ENCODE measurements around the gene STON1. TPM values are rescaled to one million over a fixed set of nuclear protein-coding genes. Genes with fewer than 3 reads are reported as not detected.

The STON1 gene
- total RNA-seq, 1 donor from 2014 or later: 51.7 TPM

DNA sequence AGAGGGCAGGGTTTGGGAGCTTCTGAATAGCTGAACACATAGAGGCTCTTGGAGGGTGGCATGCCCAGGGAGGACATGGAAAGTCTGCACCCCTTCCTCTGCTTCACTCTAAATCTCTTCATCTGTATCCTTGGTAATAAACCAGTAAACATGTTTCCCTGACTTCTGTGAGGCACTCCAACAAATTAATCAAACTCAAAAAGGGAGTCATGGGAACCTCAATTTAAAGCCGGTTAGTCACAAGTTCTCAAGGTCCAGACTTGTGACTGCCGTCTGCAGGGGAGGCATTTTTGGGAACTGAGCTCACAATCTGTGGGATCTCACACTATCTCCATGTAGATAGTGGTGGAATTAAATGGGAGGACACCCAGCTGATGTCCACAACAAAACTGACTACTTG is 33.1 kb upstream of the STON1 start:
- peaks cover 17% of the 10 kb centered on the region for H3K36me3 Mint-ChIP-seq

DNA sequence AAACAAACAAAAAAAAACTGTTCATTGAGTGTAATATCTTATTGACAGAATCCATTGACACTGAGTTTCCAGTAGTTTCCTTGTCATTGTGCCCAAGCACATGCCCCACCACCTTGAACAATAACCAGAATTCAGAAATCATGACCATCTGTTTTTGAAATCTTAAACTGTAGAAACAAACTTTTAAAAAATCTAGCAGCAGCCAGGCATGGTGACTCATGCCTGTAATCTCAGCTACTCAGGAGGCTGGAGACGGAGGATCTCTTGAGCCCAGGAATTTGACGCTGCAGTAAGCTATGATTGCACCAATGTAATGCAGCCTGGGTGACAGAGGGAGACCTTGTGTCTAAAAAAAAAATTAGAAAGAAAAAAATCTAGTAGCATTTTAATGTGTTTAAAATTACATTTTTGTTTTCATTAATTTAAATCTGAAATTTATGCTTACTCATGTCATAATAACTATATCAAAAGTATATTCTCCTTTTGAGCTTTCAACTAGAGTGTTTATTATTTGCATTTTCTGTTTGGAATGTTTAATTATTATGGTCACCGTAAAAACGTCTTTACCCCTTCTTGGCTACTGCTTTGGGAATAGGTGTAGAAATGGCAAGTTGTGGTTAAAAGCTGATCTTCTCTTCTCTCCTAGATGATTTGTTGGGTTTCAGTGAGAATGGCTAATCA is 25.2 kb upstream of the STON1 start:
- DNase-seq (ENCODE audit: low spot score): no peak

More for the DNA sequence above, 33.1 kb upstream of the STON1 start:
- Histone ChIP-seq H3K4me2 (no peak overlapping the region), H3F3A (ENCODE audit: low read depth) (no peaks in the 10 kb centered on the region), H3K4me3 (no peak overlapping the region), H2AFZ (replicated peaks) (no peak overlapping the region), H3K27me3 (no peaks in the 10 kb centered on the region), H3K4me1 (no peaks in the 10 kb centered on the region), H4K20me1 (ENCODE audit: low read depth) (no peaks in the 10 kb centered on the region), H3K79me2 (ENCODE audit: low read depth) (no peaks in the 10 kb centered on the region), H3K36me3 (peaks cover 5% of the 10 kb centered on the region), H3K9me3 (ENCODE audit: low read depth) (no peaks in the 10 kb centered on the region), H3K27ac (no peak overlapping the region), H3K9ac (no peak overlapping the region)
- Mint-ChIP-seq H3K9me3 (no peaks in the 10 kb centered on the region), H3K4me3 (no peak overlapping the region), H3K27ac (no peak overlapping the region), H3K4me1 (peaks cover 6% of the 10 kb centered on the region), H3K27me3 (ENCODE audit: insufficient read depth, low read depth) (peaks cover 2% of the 10 kb centered on the region)
- DNase-seq (ENCODE audit: low spot score): no peak
- TF ChIP-seq EZH2phosphoT487 (IDR thresholded peaks at IDR 0.05) (no peak), EZH2 (IDR thresholded peaks at IDR 0.05) (no peak)
- TF ChIP-seq, protein P1, sequence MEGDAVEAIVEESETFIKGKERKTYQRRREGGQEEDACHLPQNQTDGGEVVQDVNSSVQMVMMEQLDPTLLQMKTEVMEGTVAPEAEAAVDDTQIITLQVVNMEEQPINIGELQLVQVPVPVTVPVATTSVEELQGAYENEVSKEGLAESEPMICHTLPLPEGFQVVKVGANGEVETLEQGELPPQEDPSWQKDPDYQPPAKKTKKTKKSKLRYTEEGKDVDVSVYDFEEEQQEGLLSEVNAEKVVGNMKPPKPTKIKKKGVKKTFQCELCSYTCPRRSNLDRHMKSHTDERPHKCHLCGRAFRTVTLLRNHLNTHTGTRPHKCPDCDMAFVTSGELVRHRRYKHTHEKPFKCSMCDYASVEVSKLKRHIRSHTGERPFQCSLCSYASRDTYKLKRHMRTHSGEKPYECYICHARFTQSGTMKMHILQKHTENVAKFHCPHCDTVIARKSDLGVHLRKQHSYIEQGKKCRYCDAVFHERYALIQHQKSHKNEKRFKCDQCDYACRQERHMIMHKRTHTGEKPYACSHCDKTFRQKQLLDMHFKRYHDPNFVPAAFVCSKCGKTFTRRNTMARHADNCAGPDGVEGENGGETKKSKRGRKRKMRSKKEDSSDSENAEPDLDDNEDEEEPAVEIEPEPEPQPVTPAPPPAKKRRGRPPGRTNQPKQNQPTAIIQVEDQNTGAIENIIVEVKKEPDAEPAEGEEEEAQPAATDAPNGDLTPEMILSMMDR (IDR thresholded peaks at IDR 0.05): no peak

DNA sequence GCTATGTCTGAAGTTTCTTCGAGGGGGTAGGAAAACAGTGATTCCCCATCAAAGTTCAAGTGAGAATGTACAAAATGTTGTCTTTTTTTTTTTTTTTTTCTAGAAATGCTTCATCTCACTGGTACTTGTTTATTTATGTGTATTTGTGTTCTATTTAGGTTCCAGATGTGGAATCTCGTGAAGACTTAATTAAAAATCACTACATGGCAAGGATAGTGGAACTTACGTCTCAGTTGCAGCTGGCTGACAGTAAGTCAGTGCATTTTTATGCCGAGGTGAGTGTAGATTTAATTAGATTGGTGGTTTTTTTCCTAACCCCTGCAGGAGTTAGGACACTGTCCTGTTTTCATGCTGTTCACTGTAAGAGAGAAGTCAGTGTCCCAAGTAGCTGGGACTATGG is 22.8 kb upstream of the STON1 start:
- H3K27ac ChIP-seq: no peak overlapping the region
- peaks cover 7% of the 10 kb centered on the region for H3K4me1 ChIP-seq
- H3F3A ChIP-seq (ENCODE audit: low read depth): no peaks in the 10 kb centered on the region
- no peaks in the 10 kb centered on the region for H3K9me3 Mint-ChIP-seq
- DNase-seq (ENCODE audit: low spot score): no peak
- H3K4me3 Mint-ChIP-seq: no peak overlapping the region
- no peaks in the 10 kb centered on the region for H3K27me3 Mint-ChIP-seq (ENCODE audit: insufficient read depth, low read depth)
- no peaks in the 10 kb centered on the region for H3K36me3 ChIP-seq
- H3K9ac ChIP-seq: no peak overlapping the region
- H3K4me1 Mint-ChIP-seq: peaks cover 15% of the 10 kb centered on the region
- TF ChIP-seq, protein P1 (IDR thresholded peaks at IDR 0.05): no peak
- peaks cover 9% of the 10 kb centered on the region for H3K36me3 Mint-ChIP-seq
- no peaks in the 10 kb centered on the region for H3K9me3 ChIP-seq (ENCODE audit: low read depth)
- no peaks in the 10 kb centered on the region for H3K27me3 ChIP-seq
- H4K20me1 ChIP-seq (ENCODE audit: low read depth): no peaks in the 10 kb centered on the region
- H3K79me2 ChIP-seq (ENCODE audit: low read depth): no peaks in the 10 kb centered on the region
- H3K4me2 ChIP-seq: no peak overlapping the region
- no peak overlapping the region for H3K4me3 ChIP-seq
- H2AFZ ChIP-seq (replicated peaks): no peak overlapping the region
- H3K27ac Mint-ChIP-seq: no peak overlapping the region

More for the DNA sequence above, 25.2 kb upstream of the STON1 start:
- H3K9me3 ChIP-seq (ENCODE audit: low read depth): no peaks in the 10 kb centered on the region
- no peak overlapping the region for H3K4me3 ChIP-seq
- no peak overlapping the region for H3K9ac ChIP-seq
- H3K79me2 ChIP-seq (ENCODE audit: low read depth): no peaks in the 10 kb centered on the region
- H3K4me2 ChIP-seq: no peak overlapping the region
- Mint-ChIP-seq H3K9me3 (no peaks in the 10 kb centered on the region), H3K27ac (no peak overlapping the region), H3K36me3 (peaks cover 11% of the 10 kb centered on the region), H3K27me3 (ENCODE audit: insufficient read depth, low read depth) (no peaks in the 10 kb centered on the region), H3K4me3 (no peak overlapping the region), H3K4me1 (peaks cover 15% of the 10 kb centered on the region)
- H4K20me1 ChIP-seq (ENCODE audit: low read depth): no peaks in the 10 kb centered on the region
- no peak for TF ChIP-seq EZH2phosphoT487 (IDR thresholded peaks at IDR 0.05)
- TF ChIP-seq, protein P1 (IDR thresholded peaks at IDR 0.05): no peak
- no peak for TF ChIP-seq EZH2 (IDR thresholded peaks at IDR 0.05)
- H3K27me3 ChIP-seq: no peaks in the 10 kb centered on the region
- H3K36me3 ChIP-seq: peaks cover 5% of the 10 kb centered on the region
- H3F3A ChIP-seq (ENCODE audit: low read depth): no peaks in the 10 kb centered on the region
- H3K27ac ChIP-seq: no peak overlapping the region
- peaks cover 8% of the 10 kb centered on the region for H3K4me1 ChIP-seq
- no peak overlapping the region for H2AFZ ChIP-seq (replicated peaks)
